Suprapubic skin (tissue), 4 donors: Measurements from ENCODE around the gene CDC25A.

Source experiments
- POLR2A ChIP-seq, 2 donors: fragments of 450-650 bp; IDR thresholded peaks; one replicate each; pipeline ENCODE4 v1.6.1; 2017; ENCODE audit warnings: antibody characterized with exemption in 2 of 2, mild to moderate bottlenecking in 2 of 2, moderate library complexity in 2 of 2
- POLR2AphosphoS5 ChIP-seq, 3 donors: sonication (generic); formaldehyde crosslinking; IDR thresholded peaks; one replicate each; pipeline ENCODE4 v1.6.1; 2017; ENCODE audit warnings: antibody characterized with exemption in 3 of 3
- TF ChIP-seq, protein P1 (sequence below), 2 donors: fragments of 200-600 bp in 1 of 2; fragments of 450-650 bp in 1 of 2; sonication (generic) in 1 of 2; IDR thresholded peaks; one replicate each; pipeline ENCODE4 v1.5.1; 2016 to 2019; ENCODE audit warnings: antibody characterized with exemption in 2 of 2, mild to moderate bottlenecking in 1 of 2, moderate library complexity in 1 of 2

DNA sequence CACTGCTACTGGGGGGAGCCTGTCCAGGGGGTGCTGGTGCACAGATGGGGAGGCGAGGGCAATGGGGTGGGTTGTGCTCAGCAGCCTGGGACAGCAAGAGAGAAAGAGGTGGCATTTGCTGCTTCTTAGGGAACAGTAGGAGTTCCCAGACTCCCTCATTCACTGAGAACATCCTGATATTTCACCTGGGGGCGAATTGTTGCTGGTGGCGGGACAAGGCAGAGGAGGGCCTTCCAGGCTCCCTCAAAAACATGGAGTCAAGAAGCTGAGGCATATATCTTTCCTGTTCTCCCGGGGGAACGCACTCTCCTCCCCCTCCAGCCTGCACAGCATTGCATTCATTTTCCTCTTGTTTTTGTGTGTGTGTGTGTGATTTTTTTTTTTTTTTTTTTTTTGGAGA lies 65.7 kb downstream of the CDC25A start:
- TF ChIP-seq POLR2A (IDR thresholded peaks at IDR 0.05) (no peak), POLR2AphosphoS5 (IDR thresholded peaks at IDR 0.05) (no peak)
- TF ChIP-seq, protein P1, sequence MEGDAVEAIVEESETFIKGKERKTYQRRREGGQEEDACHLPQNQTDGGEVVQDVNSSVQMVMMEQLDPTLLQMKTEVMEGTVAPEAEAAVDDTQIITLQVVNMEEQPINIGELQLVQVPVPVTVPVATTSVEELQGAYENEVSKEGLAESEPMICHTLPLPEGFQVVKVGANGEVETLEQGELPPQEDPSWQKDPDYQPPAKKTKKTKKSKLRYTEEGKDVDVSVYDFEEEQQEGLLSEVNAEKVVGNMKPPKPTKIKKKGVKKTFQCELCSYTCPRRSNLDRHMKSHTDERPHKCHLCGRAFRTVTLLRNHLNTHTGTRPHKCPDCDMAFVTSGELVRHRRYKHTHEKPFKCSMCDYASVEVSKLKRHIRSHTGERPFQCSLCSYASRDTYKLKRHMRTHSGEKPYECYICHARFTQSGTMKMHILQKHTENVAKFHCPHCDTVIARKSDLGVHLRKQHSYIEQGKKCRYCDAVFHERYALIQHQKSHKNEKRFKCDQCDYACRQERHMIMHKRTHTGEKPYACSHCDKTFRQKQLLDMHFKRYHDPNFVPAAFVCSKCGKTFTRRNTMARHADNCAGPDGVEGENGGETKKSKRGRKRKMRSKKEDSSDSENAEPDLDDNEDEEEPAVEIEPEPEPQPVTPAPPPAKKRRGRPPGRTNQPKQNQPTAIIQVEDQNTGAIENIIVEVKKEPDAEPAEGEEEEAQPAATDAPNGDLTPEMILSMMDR (IDR thresholded peaks at IDR 0.05), result no peak
